Activated T-cell treated with anti-CD3 and anti-CD28 coated beads, Interleukin-2, amount 50 U/mL, for 72 hours (primary cell): ENCODE results near the gene MORC4. TPM values are rescaled to one million over a fixed set of nuclear protein-coding genes. Genes with fewer than 3 reads are reported as not detected.

Experiments used
- ATAC-seq, 2 donors: fragments of 150-1000 bp; cut with Tn5 transposase; replicated peaks in 1 of 2; 2 replicates each; pipeline ENCODE4 v1.10.0; 2021; ENCODE audit warnings: moderate library complexity in 2 of 2, mild to moderate bottlenecking in 1 of 2
- DNase-seq, 2 donors: peaks; one replicate each; pipeline ENCODE4 v3.0.0; 2021 to 2022; ENCODE audit warnings: mixed read lengths in 1 of 2
- H3K27ac Mint-ChIP-seq: one replicate; pipeline ENCODE4 v1.8.0; 2022; ENCODE audit warnings: mild to moderate bottlenecking, moderate library complexity, mixed read lengths
- H3K27me3 Mint-ChIP-seq: one replicate; pipeline ENCODE4 v1.8.0; 2022; ENCODE audit warnings: low read depth, mixed read lengths
- H3K36me3 Mint-ChIP-seq, 2 donors: one replicate each; pipeline ENCODE4 v1.8.0; 2022; ENCODE audit warnings: mixed read lengths in 2 of 2, mild to moderate bottlenecking in 1 of 2; ENCODE audit not compliant: insufficient read depth in 2 of 2
- H3K4me1 Mint-ChIP-seq: one replicate; pipeline ENCODE4 v1.8.0; 2022; ENCODE audit warnings: low read depth, mixed read lengths
- H3K4me3 Mint-ChIP-seq, 2 donors: one replicate each; pipeline ENCODE4 v1.8.0; 2022; ENCODE audit warnings: mild to moderate bottlenecking in 2 of 2, mixed read lengths in 2 of 2, moderate library complexity in 2 of 2
- H3K9me3 Mint-ChIP-seq, 2 donors: one replicate each; pipeline ENCODE4 v1.8.0; 2022; ENCODE audit warnings: mixed read lengths in 2 of 2
- total RNA-seq, 2 donors: library from RNA; stranded (reverse); gene quantifications; one replicate each; pipeline ENCODE4 v1.2.3, GENCODE V29; 2022

Gene MORC4
- 10 to 100 TPM; 10.5 to 14.7 TPM for total RNA-seq

GRCh38 chrX:107000013-107000515 is at the start of gene MORC4:
Gene MORC4 (minus strand): TSS chrX:107000212. CDS start chrX:106999969, 243 bp downstream.
- Mint-ChIP-seq H3K27ac (peak within 1 kb of the TSS; percentile 35), H3K9me3 (no peaks in the 10 kb centered on the region), H3K4me1 (peaks cover 10% of the 10 kb centered on the region), H3K27me3 (peaks cover 25% of the 10 kb centered on the region), H3K4me3 (peak within 1 kb of the TSS; percentile 78 to 91), H3K36me3 (no peaks in the 10 kb centered on the region)
- DNase-seq (peak; percentile 65 to 74), ATAC-seq (peak; percentile 89 to 90)

DNA sequence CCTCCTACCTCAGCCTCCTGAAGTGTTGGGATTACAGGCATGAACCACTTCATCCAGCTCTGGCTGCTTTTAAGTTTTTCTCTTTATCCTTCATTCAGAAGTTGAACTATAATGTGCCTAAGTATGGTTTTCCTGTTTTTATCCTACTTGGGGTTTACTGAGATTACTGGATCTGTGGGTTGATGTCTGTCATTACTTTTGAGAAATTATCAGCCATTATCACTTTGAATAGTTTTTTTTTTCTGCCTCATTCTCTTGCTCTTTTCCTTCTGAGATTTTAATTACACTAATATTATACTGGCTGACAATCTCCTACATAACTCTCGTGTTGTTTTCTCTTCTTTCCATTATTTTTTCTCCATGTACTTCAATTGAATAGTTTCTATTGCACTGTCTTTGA is 47.6 kb upstream of the MORC4 start:
- Mint-ChIP-seq H3K4me3 (no peak overlapping the region), H3K27me3 (peaks cover 24% of the 10 kb centered on the region), H3K36me3 (no peaks in the 10 kb centered on the region), H3K4me1 (no peaks in the 10 kb centered on the region), H3K9me3 (peaks cover 0 to 1% of the 10 kb centered on the region in 2 donors), H3K27ac (peak overlapping the region; percentile 38)
- ATAC-seq (no peak), DNase-seq (no peak)

- no peaks in the 10 kb centered on the region for H3K4me1 Mint-ChIP-seq
- no peaks in the 10 kb centered on the region for H3K36me3 Mint-ChIP-seq
- no peak overlapping the region for H3K27ac Mint-ChIP-seq
- H3K9me3 Mint-ChIP-seq: no peaks in the 10 kb centered on the region
- no peak overlapping the region for H3K4me3 Mint-ChIP-seq
- ATAC-seq (no peak), DNase-seq (no peak)
- peaks cover 47% of the 10 kb centered on the region for H3K27me3 Mint-ChIP-seq
Observed at GRCh38 chrX:107029752-107030151, 29.7 kb upstream of the MORC4 start.

DNA sequence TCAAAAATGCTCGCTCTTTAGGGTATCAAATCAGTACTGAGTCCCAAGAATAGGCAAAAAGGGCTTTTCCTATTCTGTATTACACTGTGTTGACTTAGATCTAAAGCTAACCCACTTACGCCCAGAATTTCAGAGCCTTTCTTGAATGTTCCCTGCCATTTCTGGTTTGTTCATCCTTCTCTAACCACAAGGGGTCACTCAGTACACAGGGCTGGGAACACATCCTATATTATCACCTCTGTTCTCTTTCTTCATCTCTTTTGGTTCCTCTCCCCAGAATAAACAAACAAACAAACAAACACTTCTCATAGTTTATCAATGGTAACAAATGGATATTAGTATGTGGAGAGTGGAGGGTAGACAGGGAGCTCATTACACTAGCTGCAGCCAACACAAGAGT is 25.5 kb upstream of the MORC4 start:
- Mint-ChIP-seq H3K4me3 (no peak overlapping the region), H3K4me1 (no peaks in the 10 kb centered on the region), H3K36me3 (no peaks in the 10 kb centered on the region), H3K27ac (no peak overlapping the region), H3K27me3 (peaks cover 44% of the 10 kb centered on the region), H3K9me3 (no peaks in the 10 kb centered on the region)
- DNase-seq (no peak), ATAC-seq (no peak)

- DNase-seq: no peak
- H3K36me3 Mint-ChIP-seq: no peaks in the 10 kb centered on the region
- H3K27ac Mint-ChIP-seq: no peak overlapping the region
- no peaks in the 10 kb centered on the region for H3K4me1 Mint-ChIP-seq
- H3K9me3 Mint-ChIP-seq: peaks cover 0 to 3% of the 10 kb centered on the region in 2 donors
- ATAC-seq: no peak
- H3K27me3 Mint-ChIP-seq: peaks cover 7% of the 10 kb centered on the region
- H3K4me3 Mint-ChIP-seq: no peak overlapping the region
Observed at GRCh38 chrX:107014936-107015335, 14.9 kb upstream of the MORC4 start.

DNA sequence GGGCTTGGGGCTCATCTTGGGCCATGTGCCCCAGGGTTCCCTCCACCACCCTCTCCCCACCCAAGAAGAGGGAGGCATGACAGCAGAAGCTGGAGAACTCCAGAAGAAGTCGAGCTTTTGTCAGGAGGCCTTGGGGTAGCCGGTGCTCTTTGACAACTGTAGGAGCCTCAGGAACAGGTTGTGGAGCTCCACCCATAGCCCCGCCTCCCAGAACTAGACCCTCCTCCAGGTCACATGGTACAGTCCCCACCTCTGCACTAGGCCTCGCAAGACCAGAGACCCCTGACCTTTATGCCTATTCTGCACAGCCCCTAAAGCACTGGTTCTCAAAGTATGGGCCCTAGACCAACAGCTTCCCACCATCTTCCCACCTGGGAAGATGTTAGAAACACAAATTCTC is 8.0 kb upstream of the MORC4 start:
- Mint-ChIP-seq H3K4me1 (no peaks in the 10 kb centered on the region), H3K27ac (no peak overlapping the region), H3K36me3 (no peaks in the 10 kb centered on the region), H3K27me3 (peaks cover 7% of the 10 kb centered on the region), H3K9me3 (no peaks in the 10 kb centered on the region), H3K4me3 (no peak overlapping the region)
- DNase-seq (no peak), ATAC-seq (no peak)

DNA sequence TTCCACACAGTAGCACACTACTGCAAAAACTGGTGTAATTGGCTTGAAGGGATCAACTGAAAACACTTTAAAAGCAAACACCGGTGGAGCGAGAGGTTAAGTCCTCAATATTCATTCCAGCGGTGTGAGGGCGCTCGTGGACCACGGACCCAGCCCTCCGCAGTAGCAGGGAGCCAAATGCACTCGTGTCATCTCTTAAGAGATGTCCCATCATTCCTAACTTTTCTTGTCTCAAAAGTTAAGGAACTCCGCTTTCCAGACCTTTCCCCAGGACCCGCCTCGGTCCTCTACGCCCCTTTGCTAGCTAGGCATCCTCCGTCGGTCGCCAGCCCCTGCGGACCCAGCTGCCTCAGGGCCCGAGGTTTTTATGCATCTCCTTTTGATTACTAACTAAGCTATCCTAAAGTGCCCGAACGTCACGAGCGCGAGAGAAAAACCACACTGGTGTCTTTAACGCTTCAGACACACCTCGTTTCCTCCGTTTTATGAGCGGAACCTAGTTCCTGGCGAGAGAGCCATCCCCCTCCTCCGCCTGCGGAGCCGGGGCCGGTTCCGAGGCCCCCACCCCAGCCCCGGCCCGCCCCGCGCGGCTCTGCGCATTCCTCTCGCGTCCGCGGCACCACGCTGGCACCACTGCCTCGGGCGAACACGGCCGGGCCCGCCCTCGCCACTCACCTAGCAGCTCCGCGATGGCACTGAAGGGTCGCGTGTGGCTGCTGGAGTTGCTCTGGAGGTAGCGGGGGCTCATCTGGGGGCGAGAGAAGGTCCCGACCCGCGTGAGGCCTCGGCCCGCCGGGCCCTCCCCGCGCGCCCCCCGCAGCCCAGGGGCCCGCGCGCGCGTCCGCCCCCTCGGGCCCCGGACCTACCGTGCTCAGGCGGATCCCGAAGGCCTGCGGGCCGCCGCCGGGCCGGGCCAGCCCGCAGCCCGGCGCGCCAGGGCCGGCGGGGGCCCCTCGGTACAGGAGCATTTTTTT is 723 bp downstream of the MORC4 start:
- H3K27ac Mint-ChIP-seq: peak overlapping the region; percentile 35
- no peaks in the 10 kb centered on the region for H3K36me3 Mint-ChIP-seq
- DNase-seq (peak; percentile 38 to 39), ATAC-seq (peak; percentile 53 to 62)
- H3K4me1 Mint-ChIP-seq: peaks cover 10% of the 10 kb centered on the region
- H3K9me3 Mint-ChIP-seq: no peaks in the 10 kb centered on the region
- H3K4me3 Mint-ChIP-seq: peak overlapping the region; percentile 78 to 91
- H3K27me3 Mint-ChIP-seq: peaks cover 25% of the 10 kb centered on the region

GRCh38 chrX:106997611-106998010 is 2.4 kb downstream of the MORC4 start:
- no peaks in the 10 kb centered on the region for H3K36me3 Mint-ChIP-seq
- no peak overlapping the region for H3K4me3 Mint-ChIP-seq
- no peak for DNase-seq
- no peak for ATAC-seq
- H3K27me3 Mint-ChIP-seq: peaks cover 13% of the 10 kb centered on the region
- no peaks in the 10 kb centered on the region for H3K9me3 Mint-ChIP-seq
- peaks cover 10% of the 10 kb centered on the region for H3K4me1 Mint-ChIP-seq
- H3K27ac Mint-ChIP-seq: no peak overlapping the region

DNA sequence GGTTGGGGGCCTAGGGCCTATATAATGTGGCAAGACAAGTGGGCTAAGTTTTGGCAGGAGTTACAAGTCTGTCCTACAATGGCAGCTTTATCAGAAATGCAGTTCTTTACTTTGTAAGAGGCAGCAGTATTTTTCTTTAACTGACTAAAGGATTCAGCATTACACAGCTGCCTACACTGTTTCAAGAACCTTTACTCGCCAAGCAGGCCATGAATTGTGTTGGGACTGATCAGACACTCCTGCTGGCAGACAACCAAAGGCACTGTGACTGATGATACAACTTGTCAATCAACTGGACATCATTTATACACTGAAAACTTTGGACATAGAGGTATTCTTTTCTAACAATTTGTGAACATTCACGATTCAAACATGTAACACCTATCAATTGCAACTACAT is 4.3 kb downstream of the MORC4 start:
- no peak overlapping the region for H3K27ac Mint-ChIP-seq
- H3K27me3 Mint-ChIP-seq: peaks cover 16% of the 10 kb centered on the region
- ATAC-seq: no peak
- H3K4me3 Mint-ChIP-seq: no peak overlapping the region
- H3K9me3 Mint-ChIP-seq: no peaks in the 10 kb centered on the region
- no peak for DNase-seq
- H3K4me1 Mint-ChIP-seq: peaks cover 10% of the 10 kb centered on the region
- H3K36me3 Mint-ChIP-seq: no peaks in the 10 kb centered on the region

DNA sequence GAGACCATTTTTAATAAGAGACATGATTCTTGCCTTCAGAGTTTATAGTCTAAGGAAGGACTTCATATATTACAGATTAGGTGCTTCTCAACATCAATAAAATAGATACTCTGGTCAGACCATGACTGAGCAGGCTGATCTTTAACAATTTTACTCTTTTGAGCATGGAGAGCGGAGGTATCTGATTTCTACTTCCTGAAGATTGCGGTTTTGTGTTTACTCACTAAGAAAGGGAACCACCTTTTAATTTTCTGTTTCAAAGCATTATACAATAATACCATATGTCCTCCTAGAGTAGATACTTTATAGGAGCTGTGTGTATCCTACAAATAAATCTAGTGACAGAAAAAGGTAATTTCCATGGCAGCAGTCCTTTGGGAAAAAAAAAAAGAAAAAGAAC is 12.5 kb downstream of the MORC4 start:
- no peaks in the 10 kb centered on the region for H3K4me1 Mint-ChIP-seq
- H3K36me3 Mint-ChIP-seq: no peaks in the 10 kb centered on the region
- no peak for ATAC-seq
- H3K9me3 Mint-ChIP-seq: no peaks in the 10 kb centered on the region
- no peak overlapping the region for H3K27ac Mint-ChIP-seq
- H3K27me3 Mint-ChIP-seq: peaks cover 5% of the 10 kb centered on the region
- no peak overlapping the region for H3K4me3 Mint-ChIP-seq
- DNase-seq: no peak

DNA sequence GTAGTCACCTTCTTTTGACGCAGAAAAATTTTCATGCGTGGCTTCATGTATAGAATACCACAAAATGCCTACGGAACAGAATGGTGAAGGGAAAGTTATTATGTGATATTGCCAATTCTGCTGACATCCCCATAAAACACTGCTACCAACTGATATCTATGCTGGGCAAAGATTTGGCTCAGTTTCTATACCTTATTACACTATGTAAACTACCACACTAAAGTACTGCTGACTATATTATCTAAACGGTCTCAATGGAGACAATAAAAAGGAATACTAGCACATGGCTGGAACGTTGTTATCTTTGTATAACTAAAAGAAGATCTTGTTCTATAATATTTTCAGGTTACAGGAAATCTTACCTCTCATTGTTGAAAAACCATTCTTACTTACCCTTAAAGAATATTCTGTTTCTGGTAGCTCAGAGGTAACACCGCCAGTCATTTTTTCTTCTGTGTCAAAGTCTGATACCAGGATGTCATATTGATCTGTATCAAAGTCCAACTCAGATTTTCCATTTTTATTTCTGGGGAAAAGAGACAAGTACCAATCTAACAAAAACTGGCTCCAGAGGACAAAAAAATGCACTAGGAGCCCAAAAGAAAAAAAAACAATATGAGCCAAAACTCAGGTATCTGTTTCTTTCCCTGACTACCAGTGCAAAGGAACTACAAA is 18.9 kb downstream of the MORC4 start:
- Mint-ChIP-seq H3K9me3 (no peaks in the 10 kb centered on the region), H3K36me3 (no peaks in the 10 kb centered on the region), H3K4me3 (no peak overlapping the region), H3K4me1 (no peaks in the 10 kb centered on the region), H3K27ac (no peak overlapping the region), H3K27me3 (no peaks in the 10 kb centered on the region)
- ATAC-seq (no peak), DNase-seq (no peak)

DNA sequence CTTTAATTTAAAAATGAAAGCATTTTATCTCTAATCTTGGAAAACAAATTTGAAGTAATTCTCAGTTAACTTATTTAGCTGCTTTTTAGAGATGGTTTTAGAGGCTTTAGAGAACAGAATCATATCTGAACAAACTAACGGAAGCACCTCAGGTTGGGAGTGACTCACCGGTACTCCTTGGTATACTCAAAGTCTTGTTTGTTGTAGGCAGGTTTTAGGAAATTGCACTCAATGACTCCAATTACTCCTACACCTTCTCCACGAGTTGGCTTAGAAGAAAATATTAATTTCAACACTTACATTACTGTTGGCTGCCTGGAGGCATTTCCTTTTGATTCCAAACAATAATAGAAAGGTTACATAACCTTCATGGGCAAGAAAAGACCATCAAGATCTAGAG is 23.6 kb downstream of the MORC4 start:
- Mint-ChIP-seq H3K27me3 (no peaks in the 10 kb centered on the region), H3K4me1 (no peaks in the 10 kb centered on the region), H3K9me3 (no peaks in the 10 kb centered on the region), H3K36me3 (peaks cover 0 to 6% of the 10 kb centered on the region in 2 donors), H3K4me3 (no peak overlapping the region), H3K27ac (no peak overlapping the region)
- DNase-seq (no peak), ATAC-seq (peak in 1 of 2 donors; percentile 51)

GRCh38 chrX:106973433-106974149 is 26.4 kb downstream of the MORC4 start:
- Mint-ChIP-seq H3K27me3 (no peaks in the 10 kb centered on the region), H3K36me3 (peaks cover 0 to 9% of the 10 kb centered on the region in 2 donors), H3K4me3 (no peak overlapping the region), H3K27ac (peak overlapping the region; percentile 38), H3K9me3 (peaks cover 0 to 1% of the 10 kb centered on the region in 2 donors), H3K4me1 (no peaks in the 10 kb centered on the region)
- ATAC-seq: peak; percentile 15 to 61
- no peak for DNase-seq
